GM21528 (cell line): Measurements from ENCODE around the gene ADPRHL1.

Experiments
- ATAC-seq: cut with Tn5 transposase; IDR thresholded peaks from one replicate; pipeline ENCODE4 v1.9.1; 2021; ENCODE audit warnings: mild to moderate bottlenecking, moderate library complexity; ENCODE audit not compliant: unreplicated experiment, low FRiP score

The ADPRHL1 gene

DNA sequence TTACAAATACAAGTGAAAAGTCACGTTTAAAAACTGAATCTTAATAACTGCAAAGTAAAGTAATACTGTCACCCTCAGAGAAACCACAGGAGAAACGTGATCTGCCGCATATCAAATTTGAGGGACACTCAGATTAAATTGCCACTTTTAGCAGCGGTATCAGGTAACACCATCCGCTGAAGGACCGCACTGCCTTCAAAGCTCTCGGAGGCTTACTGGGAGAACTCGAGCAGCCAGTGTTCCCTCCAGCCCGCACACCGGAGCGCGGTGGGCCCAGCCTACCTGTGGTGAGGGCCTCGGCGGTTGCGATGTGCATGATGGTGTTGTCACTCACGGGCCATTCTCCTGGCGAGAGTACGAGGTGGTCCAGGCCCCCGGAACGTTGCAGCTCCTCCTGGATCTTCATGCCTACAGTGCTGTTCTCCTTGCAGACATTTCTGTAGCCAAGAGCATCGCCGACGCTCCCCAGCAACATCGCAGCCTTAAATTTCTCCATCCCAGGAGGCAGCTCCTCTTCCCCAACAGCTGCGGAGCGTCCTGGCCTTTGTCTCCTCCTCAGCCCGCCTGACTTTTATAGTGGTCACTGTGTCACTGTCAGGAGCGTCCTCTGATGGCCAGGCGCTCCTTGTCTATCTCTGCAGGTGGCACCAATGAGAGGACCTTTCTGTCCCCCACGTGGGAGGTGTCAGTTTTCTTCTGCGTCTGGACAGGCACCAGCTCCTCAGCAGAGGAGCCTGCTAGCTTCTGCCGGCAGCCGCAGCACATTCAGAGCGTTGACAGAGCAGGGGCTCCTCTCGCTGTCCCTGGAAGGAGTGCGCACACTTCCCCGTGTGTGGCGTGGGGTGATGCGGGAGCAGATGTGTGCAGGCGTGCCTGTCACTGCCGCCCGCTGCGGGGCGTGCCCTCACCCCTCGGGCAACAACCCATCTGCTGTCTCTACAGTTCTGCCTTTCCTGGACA lies at the start of gene ADPRHL1:
Gene ADPRHL1, minus strand, starts transcription at position 547 of the 960 bp plus-strand sequence. Its CDS starts 51 bp downstream, at position 496.
- ATAC-seq: no peak

DNA sequence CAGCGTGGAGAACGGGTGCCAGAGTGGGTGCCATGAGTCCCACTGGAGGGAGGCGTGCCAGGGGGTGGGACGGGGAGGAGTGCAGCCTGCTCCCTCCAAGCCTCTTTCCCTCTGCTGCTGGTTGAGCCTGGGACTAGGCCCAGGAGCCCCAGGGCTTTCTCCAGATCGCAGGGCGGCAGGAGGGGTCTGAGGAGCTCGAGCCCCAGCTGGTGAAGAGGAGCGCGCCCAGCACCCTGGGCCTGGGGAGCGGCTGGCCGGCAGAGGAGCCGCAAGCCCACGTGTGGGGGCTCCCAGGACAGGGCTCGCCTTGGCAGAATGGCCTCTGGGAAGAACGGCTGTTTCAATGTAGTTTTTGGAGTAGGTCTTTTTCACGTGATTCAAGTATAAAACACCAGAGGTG lies 49.4 kb upstream of the ADPRHL1 start:
- ATAC-seq: no peak

DNA sequence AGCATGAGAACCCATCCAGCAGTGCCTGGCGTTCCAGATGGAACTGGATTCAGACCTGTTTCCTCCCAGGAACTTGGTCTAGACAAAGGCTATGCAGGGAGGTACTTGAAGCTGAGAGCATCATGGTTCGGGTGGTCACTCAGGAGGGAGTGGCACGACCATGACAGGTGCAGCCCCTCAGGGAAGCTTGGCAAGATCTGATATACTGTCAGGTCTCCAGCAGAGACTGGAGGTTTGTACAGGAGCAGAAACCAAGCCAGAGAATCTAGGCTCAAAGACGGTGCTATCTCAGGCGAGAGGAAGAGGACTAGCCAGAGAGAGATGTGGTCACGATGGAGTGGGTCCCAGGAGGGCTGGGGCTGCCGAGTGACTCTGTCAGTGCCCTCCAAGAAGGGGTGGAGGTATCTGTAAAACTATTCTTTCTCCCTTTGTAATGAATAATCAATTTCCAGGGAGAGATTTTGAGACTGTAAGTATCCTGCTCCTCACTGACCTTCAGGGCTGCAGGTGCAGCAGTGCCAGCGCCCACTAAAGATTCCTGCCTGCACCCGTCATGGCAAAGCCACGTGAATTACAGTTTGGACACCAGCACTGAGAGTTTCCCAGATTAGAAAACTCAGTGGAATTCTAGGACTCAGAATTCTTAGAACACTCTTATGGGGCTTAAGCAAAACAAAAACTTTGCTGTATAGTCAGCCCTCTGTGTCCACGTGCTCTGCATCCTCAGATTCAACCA lies 47.4 kb upstream of the ADPRHL1 start:
- no peak for ATAC-seq

DNA sequence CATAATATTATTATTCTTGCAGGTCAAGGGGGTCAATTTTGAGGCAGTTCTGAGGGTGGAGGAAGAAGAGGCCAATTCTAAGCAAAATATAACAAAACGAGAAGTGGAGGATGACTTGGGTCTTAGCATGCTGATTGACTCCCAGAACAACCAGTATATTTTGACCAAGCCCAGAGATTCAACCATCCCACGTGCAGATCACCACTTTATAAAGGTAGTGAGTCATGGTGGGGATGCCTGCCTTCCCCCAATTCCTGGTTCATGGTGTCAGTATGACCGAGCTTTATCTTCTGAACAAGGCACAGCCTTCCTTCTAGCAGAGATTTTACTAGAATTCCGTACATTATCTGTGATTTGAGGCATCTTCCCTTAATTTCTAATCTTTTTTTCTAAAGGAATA lies 46.6 kb upstream of the ADPRHL1 start:
- no peak for ATAC-seq

DNA sequence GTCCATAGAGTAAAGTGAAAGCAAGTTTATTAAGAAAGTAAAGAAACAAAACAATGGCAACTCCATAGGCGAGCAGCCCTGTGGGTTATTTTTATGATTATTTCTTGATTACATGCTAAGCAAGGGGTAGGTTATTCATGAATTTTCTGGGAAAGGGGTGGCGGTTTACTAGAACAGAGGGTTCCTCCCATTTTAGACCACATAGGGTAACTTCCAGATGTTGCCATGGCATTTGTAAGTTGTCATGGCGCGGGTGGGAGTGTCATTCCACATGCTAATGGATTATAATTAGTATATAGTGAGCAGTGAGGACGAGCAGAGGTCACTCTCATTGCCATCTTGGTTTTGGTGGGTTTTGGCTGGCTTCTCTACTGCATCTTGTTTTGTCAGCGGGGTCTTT lies 45.6 kb upstream of the ADPRHL1 start:
- ATAC-seq: no peak

- ATAC-seq: no peak
Observed at GRCh38 chr13:113497217-113497616, 43.9 kb upstream of the ADPRHL1 start.

DNA sequence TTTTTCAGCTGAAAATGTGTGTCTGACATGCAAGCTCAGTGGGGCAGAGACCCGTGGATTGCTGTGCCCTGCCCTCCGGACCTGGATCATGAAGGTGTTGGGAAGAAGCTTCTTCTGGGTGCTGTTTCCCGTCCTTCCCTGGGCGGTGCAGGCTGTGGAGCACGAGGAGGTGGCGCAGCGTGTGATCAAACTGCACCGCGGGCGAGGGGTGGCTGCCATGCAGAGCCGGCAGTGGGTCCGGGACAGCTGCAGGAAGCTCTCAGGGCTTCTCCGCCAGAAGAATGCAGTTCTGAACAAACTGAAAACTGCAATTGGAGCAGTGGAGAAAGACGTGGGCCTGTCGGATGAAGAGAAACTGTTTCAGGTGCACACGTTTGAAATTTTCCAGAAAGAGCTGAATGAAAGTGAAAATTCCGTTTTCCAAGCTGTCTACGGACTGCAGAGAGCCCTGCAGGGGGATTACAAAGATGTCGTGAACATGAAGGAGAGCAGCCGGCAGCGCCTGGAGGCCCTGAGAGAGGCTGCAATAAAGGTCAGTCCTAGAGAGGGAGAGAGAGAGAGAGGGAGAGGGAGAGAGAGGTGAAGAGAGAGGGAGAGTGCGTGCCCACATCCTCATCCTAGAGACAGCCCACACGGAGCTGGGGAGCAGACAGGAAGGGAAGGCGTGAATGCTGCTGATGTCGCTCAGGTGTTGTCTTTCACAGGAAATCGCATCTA lies 42.4 kb upstream of the ADPRHL1 start:
- no peak for ATAC-seq

GRCh38 chr13:113493315-113493951 lies 40.1 kb upstream of the ADPRHL1 start:
- no peak for ATAC-seq

- ATAC-seq: no peak
Observed at GRCh38 chr13:113491982-113492381, 38.7 kb upstream of the ADPRHL1 start.

DNA sequence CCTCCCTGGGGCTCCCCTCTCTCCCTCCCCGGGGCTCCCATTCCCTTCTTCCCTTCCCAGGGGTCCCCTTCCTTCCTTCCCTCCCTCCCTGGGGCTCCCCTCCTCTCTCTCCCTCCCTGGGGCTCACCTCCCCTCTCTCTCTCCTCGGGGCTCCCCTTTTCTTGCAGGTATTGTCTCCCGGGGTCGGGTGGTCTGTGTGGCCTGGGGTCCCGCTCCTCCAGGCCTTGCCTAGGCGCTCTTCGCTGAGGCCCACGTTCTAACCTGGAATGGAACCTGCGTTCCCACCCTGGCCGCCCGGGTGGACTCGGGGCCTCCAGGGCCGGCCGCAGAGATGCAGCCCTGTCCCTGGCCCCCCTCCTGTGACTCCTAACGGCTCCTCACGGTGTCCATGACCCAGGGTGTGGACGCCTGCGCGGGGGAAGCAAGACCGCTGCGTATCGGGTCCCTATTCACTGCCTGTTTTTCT lies 38.2 kb upstream of the ADPRHL1 start:
- no peak for ATAC-seq

DNA sequence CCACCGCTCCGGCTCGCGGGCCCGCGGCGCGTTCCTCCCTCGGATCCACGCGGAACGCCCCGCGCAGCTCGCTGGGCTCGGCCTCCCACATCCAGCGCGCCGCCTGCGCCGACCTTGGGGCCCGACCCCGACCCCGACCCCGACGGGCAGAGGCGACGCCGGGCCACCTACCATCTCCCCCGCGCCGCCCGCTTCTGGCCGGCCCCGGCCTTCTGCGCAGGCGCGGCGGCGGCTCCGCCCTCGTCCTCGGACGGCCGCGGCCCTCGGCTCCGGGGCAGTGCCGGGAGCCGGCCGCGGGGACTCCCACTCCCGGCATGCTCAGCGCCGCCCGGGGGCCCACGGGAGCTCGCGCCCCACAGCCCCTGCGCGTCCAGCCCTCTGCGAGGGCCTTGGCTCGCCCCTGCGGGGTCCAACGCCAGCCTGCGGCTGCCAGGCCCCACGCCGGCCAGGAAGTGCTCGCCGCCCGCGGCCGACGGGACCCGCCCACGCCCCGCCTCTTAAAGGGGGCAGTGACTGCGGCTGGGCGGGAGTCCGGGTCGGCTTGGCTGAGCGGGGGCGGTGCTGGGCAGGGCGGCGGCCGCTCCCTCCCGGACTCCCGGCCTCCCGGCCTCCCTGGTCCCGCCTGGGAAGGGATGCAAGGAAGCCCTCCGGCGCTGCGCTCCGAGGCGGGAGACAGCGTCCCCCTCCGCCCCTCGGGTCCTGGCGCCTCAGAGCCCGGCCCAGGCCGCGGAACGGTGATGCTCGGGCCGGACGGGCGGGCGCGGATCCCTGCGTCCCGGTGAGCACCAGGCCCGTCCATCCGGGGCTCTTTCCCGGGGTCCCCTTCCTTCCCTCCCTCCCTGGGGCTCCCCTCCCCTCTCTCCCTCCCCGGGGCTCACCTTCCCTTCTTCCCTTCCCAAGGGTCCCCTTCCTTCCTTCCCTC lies 37.5 kb upstream of the ADPRHL1 start, which contains the start of gene DCUN1D2:
Gene DCUN1D2, minus strand, starts transcription at position 216 of the 922 bp plus-strand sequence. Its CDS starts 42 bp downstream, at position 174.
- peak; percentile 82 for ATAC-seq

DNA sequence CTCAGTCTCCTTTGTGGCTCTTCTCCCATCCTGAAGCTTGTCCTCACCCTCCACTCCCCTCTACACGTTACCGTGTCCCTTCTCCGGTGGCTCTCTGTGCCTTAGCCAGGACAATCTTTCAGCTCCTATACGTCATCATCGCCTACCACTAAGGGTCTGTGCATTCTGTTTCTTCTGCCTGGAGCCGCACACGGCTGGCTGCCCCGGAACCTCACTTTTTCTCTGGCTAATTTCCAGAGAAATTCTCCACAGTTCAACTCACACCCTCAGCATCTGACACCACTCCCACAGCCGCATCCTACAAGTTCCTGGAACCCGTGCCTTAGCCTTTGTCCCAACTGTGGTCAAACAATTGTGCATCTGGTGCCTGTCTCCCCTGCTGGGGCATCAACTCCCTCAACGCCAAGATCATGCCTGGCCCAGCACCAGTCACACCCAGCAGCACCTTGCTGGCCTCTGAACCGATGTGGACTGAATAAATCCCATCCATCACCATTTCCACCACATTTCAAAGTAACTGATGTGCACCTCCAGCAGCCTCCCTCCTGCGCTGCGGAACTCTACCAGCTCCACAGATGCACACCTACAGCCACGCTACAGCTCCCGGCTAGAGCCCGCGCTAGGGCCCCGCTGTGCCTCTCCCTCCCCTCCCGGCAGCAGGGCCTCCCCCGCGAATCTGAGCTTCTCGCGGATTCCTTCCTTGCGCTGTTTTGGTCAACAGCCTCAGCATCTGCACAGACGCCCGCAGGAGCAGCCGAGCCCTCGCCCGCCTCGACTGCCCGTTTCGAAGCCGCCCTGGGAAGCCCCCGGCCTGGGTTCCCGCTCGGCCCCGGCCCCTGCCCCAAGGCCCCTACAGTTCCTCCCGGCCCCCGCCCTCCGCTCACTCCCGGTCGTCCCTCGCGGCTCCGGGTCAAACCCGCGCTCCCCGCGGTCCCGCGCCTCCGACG lies 36.5 kb upstream of the ADPRHL1 start:
- ATAC-seq: peak; percentile 26

DNA sequence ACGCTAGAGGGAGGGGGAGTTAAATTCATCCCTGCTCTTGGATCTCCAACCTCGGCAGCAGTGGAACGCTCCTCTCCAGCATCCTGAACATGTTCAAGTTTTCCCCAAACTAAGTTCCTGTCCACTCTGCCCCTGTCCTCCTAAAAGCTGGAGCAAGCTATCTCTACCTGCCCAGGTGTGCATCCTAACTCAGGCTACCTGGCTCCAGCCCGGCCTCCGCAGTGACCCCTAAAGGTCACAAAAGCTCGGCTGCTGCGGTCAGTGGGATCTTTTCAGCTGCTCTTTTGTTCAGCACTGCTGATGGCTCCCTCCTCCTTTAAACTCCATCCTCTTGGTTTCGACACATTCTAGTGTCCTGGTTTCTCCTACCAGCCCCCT lies 35.9 kb upstream of the ADPRHL1 start:
- no peak for ATAC-seq

- ATAC-seq: no peak
Observed at GRCh38 chr13:113488283-113488682, 35.0 kb upstream of the ADPRHL1 start.

GRCh38 chr13:113486698-113487097 lies 33.4 kb upstream of the ADPRHL1 start:
- ATAC-seq: no peak

GRCh38 chr13:113485545-113485944 lies 32.3 kb upstream of the ADPRHL1 start:
- ATAC-seq: no peak

DNA sequence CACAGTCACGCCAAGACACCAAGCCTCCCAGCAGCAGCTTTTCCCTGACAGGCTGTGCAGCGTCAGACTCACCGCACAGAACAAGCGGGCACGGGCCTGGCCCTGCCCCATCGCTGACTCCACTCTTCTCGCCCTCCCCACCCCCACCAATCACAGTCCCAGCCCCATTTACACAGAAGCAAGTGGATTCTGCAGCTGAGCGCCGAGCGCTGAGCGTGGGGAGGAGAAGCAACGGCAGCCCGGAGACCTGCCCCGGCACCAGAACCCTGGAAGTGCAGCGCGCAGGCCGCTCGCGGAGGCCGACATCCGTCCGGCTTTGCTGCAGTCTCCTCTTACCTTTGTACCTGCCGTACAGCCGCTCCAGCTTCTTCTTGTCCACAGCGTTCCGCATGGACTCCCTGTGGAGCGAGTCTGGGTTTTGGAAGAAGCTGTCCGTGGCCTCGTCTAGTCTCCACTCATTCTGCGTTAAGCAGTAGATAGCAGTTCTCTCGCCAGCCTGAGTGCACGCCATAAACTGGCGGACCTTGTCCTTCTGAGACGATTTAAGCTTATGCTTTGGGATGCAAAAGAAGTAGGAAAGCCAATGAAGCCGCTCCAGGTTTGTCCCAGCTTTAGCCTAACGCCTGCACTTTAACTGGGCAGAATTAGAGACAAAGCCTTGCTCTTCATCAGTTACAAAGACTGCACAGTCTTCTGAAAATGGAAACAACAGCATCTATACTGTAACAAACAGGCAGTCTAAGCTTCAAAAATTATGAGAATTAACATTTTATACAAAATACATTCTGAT lies 30.4 kb upstream of the ADPRHL1 start:
- no peak for ATAC-seq
